ENCODE data around the gene PHKA2. TPM values are rescaled to one million over a fixed set of nuclear protein-coding genes. Genes with fewer than 3 reads are reported as not detected.

The PHKA2 gene
- polyA plus RNA-seq, 2 of the 4 experiments (the other 2 are of a cell fraction): 16.1 to 21.2 TPM

GRCh38 chrX:18945483-18945882, 38.4 kb downstream of the PHKA2 start:
- ChIA-PET CTCF (no interaction called here), POLR2A (no interaction called here)
- H3K4me3 ChIP-seq: no peak overlapping the region
- ATAC-seq: no peak
- peak; percentile 72 for FAIRE-seq
- no peaks in the 10 kb centered on the region for H3K4me1 ChIP-seq
- 93% methylated on average over 2 of the region's 2 CpGs for WGBS (ENCODE audit: missing lambda C conversion rate)
- no peak overlapping the region for H3K27ac ChIP-seq
- TF ChIP-seq BHLHE40 (IDR thresholded peaks at IDR 0.05; ENCODE audit: low read depth, low read length) (no peak), HDAC2 (IDR thresholded peaks at IDR 0.05) (no peak), ESRRA (IDR thresholded peaks at IDR 0.05; ENCODE audit: borderline replicate concordance, low read length) (no peak), ZSCAN20 (CRISPR knock-in tag; IDR thresholded peaks at IDR 0.05) (no peak), NPAS2 (CRISPR knock-in tag; IDR thresholded peaks at IDR 0.05; ENCODE audit: borderline replicate concordance) (no peak), RFX5 (IDR thresholded peaks at IDR 0.05) (no peak), BCL3 (IDR thresholded peaks at IDR 0.05) (no peak), MAZ (IDR thresholded peaks at IDR 0.05; ENCODE audit: borderline replicate concordance, low read depth, low read length) (no peak), CTCF (IDR thresholded peaks at IDR 0.05) (no peak), KDM1A (IDR thresholded peaks at IDR 0.05; ENCODE audit: low read depth) (no peak), CHD2 (IDR thresholded peaks at IDR 0.05; ENCODE audit: low read length, partially characterized antibody) (no peak), RNF2 (IDR thresholded peaks at IDR 0.05; ENCODE audit: borderline replicate concordance, low read depth) (no peak)
- no peak overlapping the region for H3K4me2 ChIP-seq
- no peaks in the 10 kb centered on the region for H3K9me3 ChIP-seq
- no peak for DNase-seq (ENCODE audit: low read depth in 1 of 2, low spot score in 1 of 2)

- Histone ChIP-seq H3K9me3 (no peaks in the 10 kb centered on the region), H3K4me1 (no peaks in the 10 kb centered on the region), H3K4me2 (no peak overlapping the region), H3K4me3 (no peak overlapping the region), H3K27ac (no peak overlapping the region)
- CTCF ChIA-PET: interaction anchor here (0.9 kb wide), 1 partner anchor 389 kb away, joined by 3 read pairs; no protein-coding TSS in a partner anchor
- TF ChIP-seq PBX3 (IDR thresholded peaks at IDR 0.05) (no peak), RNF2 (IDR thresholded peaks at IDR 0.05; ENCODE audit: borderline replicate concordance, low read depth) (no peak), FOXS1 (CRISPR knock-in tag; IDR thresholded peaks at IDR 0.05) (no peak), EHF (CRISPR knock-in tag; IDR thresholded peaks at IDR 0.05) (no peak), RAD21 (conservative IDR thresholded peaks at IDR 0.05 in 1 of 2, IDR thresholded peaks at IDR 0.05 in 1 of 2) (no peak), RARB (CRISPR knock-in tag; IDR thresholded peaks at IDR 0.05) (no peak), RFX5 (IDR thresholded peaks at IDR 0.05) (no peak), HOXB13 (CRISPR knock-in tag; IDR thresholded peaks at IDR 0.05; ENCODE audit: low read depth) (no peak), ZSCAN20 (CRISPR knock-in tag; IDR thresholded peaks at IDR 0.05) (no peak), GATA3 (IDR thresholded peaks at IDR 0.05; ENCODE audit: borderline replicate concordance) (no peak), KDM1A (IDR thresholded peaks at IDR 0.05; ENCODE audit: low read depth) (no peak), HOXB5 (CRISPR knock-in tag; IDR thresholded peaks at IDR 0.05) (no peak), EP300 (IDR thresholded peaks at IDR 0.05) (no peak), JUN (IDR thresholded peaks at IDR 0.05) (no peak)
- ATAC-seq (no peak), DNase-seq (ENCODE audit: low read depth in 1 of 2, low spot score in 1 of 2) (no peak), FAIRE-seq (peak; percentile 91)
- POLR2A ChIA-PET: no interaction called here
- WGBS (ENCODE audit: missing lambda C conversion rate): 76% methylated on average over 4 of the region's 4 CpGs
Observed at GRCh38 chrX:18944482-18944881, 39.4 kb downstream of the PHKA2 start.

Data from A549 (cell line).